ENCODE measurements around the gene CHP2.
"Not testable (repeated sequence)": the region's sequence is repeated elsewhere in the genome, so short reads cannot be mapped to it uniquely, and the experiment has no call there.

Gene CHP2

GRCh38 chr16:23754594-23755483 lies at the start of gene CHP2:
TSS of gene CHP2 (plus strand) at chr16:23755026. CDS start at chr16:23755050, 24 bp downstream.
- DNase-seq (ENCODE audit: low read depth), result no peak

- no peak for DNase-seq (ENCODE audit: low read depth)
Observed at GRCh38 chr16:23705517-23705902, 49.3 kb upstream of the CHP2 start.

GRCh38 chr16:23706439-23706838 lies 48.4 kb upstream of the CHP2 start:
- no peak for DNase-seq (ENCODE audit: low read depth)

GRCh38 chr16:23709536-23709935 lies 45.3 kb upstream of the CHP2 start:
- DNase-seq (ENCODE audit: low read depth), result no peak

- no peak for DNase-seq (ENCODE audit: low read depth)
Observed at GRCh38 chr16:23710008-23710407, 44.8 kb upstream of the CHP2 start.

- DNase-seq (ENCODE audit: low read depth), result no peak
Observed at GRCh38 chr16:23710504-23710903, 44.3 kb upstream of the CHP2 start.

- DNase-seq (ENCODE audit: low read depth), result no peak
Observed at GRCh38 chr16:23711785-23712184, 43.0 kb upstream of the CHP2 start.

- no peak for DNase-seq (ENCODE audit: low read depth)
Observed at GRCh38 chr16:23712976-23713375, 41.9 kb upstream of the CHP2 start, which contains the start of gene ERN2. TSS of gene ERN2 (minus strand) at chr16:23713222. CDS start at chr16:23713187, 35 bp downstream.

- no peak for DNase-seq (ENCODE audit: low read depth)
Observed at GRCh38 chr16:23716484-23716883, 38.3 kb upstream of the CHP2 start.

GRCh38 chr16:23722613-23723240 lies 32.1 kb upstream of the CHP2 start:
- DNase-seq (ENCODE audit: low read depth), result not testable (repeated sequence)

- DNase-seq (ENCODE audit: low read depth), result no peak
Observed at GRCh38 chr16:23724096-23724784, 30.6 kb upstream of the CHP2 start.

GRCh38 chr16:23724785-23725131 lies 30.1 kb upstream of the CHP2 start:
- no peak for DNase-seq (ENCODE audit: low read depth)

- no peak for DNase-seq (ENCODE audit: low read depth)
Observed at GRCh38 chr16:23726710-23727109, 28.1 kb upstream of the CHP2 start.

GRCh38 chr16:23728112-23728477 lies 26.7 kb upstream of the CHP2 start:
- no peak for DNase-seq (ENCODE audit: low read depth)

GRCh38 chr16:23729503-23730424 lies 25.1 kb upstream of the CHP2 start:
- DNase-seq (ENCODE audit: low read depth), result no peak

- no peak for DNase-seq (ENCODE audit: low read depth)
Observed at GRCh38 chr16:23734176-23734893, 20.5 kb upstream of the CHP2 start.

- DNase-seq (ENCODE audit: low read depth), result not testable (repeated sequence)
Observed at GRCh38 chr16:23737423-23738028, 17.3 kb upstream of the CHP2 start.

GRCh38 chr16:23739516-23739915 lies 15.3 kb upstream of the CHP2 start:
- no peak for DNase-seq (ENCODE audit: low read depth)

- DNase-seq (ENCODE audit: low read depth), result no peak
Observed at GRCh38 chr16:23741675-23742303, 13.0 kb upstream of the CHP2 start.

GRCh38 chr16:23742766-23743165 lies 12.1 kb upstream of the CHP2 start:
- no peak for DNase-seq (ENCODE audit: low read depth)

Data from T-helper 22 cell (primary cell).